Measurements from ENCODE around the gene CREB5.

GRCh38 chr7:28542410-28542809 is 130.1 kb downstream of the CREB5 start:
- TF ChIP-seq CTCF (IDR thresholded peaks at IDR 0.05) (no peak), POLR2A (IDR thresholded peaks at IDR 0.05) (no peak)
